Measurements from ENCODE around the gene BTLA.
"Not testable (repeated sequence)": the region's sequence is repeated elsewhere in the genome, so short reads cannot be mapped to it uniquely, and the experiment has no call there.

Gene BTLA, protein sequence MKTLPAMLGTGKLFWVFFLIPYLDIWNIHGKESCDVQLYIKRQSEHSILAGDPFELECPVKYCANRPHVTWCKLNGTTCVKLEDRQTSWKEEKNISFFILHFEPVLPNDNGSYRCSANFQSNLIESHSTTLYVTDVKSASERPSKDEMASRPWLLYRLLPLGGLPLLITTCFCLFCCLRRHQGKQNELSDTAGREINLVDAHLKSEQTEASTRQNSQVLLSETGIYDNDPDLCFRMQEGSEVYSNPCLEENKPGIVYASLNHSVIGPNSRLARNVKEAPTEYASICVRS

DNA sequence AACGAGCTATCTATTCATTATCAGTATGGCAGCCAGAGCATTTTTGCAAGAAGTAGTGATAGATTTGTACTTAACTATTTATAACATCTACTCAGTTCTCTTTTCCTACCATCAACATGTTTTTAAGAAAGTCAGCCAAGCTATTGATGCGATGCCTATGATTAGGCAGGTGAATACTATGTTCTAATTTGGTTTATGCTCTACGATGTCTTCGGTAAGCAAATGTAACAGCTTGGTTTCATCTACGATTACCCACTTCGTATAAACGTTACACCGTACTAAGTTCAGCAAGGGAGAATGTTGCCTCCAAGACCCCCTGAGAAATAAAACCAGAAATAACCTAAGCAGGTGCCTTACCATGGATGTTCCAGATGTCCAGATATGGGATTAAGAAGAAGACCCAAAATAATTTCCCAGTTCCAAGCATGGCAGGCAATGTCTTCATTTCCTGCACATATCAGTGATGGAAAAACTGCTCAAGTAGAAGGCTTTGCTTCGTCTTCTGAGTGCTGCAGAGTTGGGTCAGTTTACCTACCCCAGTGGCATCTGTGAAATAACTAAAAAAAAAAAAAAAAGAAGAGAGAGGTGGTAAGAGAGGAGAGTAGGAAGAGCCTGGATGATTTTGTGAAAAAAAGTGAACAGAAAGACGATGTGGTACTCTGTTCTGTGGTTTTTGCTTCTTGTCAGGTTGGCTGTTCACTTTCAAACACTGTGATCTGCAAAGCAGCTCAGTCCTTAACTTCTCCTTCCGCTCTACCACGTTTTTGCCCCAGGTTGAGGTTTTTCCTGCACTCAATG is at the start of gene BTLA:
BTLA (minus strand) TSS at position 559 of the 798 bp plus-strand sequence; CDS start at position 445, 114 bp downstream.
- DNase-seq, result peak; percentile 20

DNA sequence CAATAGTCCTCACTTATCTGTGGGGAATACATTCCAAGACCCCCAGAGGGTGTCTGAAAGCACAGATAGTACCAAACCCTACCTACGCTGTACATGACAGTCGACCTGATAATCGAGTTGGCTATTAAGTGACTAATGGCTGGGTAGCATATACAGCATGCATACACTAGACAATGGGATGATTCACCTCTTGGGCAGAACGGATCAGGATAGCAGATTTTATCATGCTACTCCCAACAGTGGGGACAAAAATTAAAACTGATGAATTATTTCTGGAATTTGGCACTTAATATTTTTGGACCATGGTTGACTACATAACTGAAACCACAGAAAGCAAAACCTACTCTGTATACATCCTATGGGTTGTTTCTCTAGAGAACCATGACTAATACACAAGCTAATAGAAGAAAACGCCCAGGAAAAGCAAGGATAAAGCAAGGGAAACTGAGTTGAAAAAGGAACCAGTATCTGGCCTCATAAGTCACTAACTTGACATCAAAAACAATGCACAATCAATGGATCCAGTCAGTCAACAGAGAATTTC is 47.0 kb upstream of the BTLA start:
- no peak for DNase-seq

DNA sequence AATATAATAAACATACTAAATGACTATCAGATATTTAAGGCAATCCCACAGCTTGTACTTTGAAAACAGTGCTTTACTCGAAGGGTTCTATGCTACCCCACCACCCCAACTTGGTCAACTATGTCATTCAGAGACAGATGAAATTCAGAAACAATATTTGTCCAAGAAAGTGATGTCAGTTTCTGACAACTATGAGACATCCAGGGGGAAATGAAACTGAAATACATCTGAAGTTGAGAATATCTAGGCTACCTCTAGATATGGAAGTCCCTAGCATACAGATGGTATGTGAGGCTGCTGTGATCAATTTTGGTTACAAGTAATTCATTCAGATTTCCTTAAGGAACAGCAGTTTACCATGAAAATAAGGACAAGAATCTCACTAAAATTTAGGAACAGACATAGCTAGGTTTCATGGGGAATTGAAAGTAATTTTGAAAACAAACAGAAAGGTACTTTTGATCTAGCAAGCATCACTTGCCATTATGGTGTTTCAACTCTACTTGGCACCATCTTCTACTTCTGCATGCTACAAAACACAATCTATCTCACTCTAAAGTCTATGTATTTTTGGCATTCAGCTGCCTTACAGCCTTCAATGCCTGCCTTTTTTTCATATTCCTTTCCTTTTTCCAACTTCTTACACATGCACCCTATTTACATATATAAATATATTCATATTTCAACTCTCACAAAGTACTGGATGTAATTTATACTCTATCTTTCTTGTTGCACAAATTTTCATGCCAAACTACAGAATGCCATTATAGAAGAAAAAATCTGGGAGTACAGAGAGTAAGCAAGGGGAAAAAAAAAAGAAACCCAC is 40.8 kb upstream of the BTLA start:
- DNase-seq, result no peak

DNA sequence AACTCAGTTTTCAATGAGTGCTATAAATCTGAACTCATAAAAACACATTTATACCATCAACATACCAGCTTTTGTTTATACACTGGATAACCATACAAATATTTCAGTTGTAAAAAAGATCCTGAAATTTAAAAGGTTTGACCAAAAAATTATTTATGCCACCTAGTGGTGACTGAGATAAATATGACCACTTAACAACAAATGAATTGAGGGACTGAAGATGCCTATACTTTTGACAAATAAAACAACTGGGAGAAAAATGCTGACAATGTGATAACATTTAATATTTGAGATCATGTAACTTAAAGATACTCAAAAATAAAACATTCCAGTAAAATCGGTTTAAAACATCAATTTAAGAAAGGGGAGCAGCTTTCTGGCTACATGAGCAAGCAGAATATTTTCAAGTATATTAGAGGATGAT is 32.1 kb upstream of the BTLA start:
- no peak for DNase-seq

DNA sequence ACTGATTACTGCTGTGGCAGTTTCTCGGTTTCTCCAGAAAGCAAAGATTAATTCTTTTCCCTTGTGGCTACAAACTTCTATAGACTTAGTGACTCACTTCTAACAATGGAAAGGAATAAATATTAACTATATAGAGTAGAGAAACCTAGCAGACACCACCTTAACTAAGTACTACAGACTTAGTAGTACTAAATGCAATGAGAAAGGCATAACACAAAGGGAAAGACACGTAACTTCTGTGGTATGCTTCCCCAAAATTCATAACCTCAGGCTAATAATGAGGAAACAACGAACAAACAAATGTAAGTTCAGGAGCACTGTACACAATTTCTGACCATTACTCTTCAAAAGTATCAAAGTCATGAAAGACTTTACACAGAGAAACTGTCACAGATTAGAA is 31.3 kb upstream of the BTLA start:
- DNase-seq, result no peak

DNA sequence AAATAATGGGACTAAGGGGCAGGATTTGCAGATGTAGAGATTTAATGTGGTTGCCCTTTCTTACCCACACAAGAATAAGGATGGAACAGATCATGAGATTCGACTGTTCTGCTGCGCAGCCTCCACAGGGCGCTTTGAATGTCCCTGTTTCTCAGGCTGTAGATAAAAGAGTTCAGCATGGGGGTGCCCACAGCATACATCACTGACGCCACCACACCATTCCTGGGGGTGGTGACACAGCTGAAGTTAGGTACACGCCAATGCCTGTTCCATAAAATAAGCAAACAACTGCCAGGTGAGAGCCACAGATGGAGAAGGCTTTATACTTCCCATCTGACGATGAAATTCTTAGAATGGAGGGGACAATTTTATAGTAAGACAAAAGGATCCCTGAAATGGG is 24.9 kb upstream of the BTLA start:
- not testable (repeated sequence) for DNase-seq

DNA sequence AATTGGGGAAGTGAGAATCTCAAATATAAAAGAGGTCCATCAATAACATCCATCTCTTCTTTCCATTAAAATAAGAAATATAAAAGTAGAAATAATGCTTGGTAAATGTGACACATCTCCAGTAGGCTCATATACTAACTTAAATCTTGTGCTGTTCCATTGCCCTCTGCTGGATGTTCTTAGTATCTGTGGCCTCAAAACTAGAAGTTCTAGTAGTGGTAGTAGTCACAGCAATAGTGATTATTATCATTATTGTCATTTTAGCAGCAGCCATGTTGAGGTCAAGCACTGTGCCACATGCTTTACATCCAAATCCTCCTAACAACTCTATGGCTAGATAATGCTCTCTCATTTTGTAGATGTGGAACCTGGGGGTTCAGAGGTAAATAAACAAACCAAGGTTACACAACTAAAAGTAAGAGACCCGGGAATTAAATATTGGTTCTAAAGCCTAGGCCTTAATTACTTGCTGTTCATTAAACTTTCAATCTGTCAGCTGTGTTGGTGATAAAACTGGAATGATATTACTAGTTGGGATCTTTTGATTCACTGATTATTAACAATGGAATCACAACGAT is 20.2 kb upstream of the BTLA start:
- no peak for DNase-seq

DNA sequence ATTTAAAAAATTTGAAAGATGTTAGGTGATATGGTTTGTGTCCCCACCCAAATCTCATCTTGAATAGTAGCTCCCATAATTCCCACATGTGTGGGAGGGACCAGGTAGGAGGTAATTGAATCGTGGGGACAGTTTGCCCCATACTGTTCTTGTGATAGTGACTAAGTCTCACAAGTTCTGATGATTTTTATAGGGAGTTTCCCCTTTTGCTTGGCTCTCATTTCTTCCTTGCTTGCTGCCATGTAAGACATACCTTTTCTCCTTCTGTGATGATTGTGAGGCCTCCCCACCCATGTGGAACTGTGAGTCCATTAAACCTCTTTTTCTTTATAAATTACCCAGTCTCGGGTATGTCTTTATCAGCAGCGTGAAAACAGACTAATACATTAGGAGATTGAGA is 19.7 kb upstream of the BTLA start:
- DNase-seq, result not testable (repeated sequence)

DNA sequence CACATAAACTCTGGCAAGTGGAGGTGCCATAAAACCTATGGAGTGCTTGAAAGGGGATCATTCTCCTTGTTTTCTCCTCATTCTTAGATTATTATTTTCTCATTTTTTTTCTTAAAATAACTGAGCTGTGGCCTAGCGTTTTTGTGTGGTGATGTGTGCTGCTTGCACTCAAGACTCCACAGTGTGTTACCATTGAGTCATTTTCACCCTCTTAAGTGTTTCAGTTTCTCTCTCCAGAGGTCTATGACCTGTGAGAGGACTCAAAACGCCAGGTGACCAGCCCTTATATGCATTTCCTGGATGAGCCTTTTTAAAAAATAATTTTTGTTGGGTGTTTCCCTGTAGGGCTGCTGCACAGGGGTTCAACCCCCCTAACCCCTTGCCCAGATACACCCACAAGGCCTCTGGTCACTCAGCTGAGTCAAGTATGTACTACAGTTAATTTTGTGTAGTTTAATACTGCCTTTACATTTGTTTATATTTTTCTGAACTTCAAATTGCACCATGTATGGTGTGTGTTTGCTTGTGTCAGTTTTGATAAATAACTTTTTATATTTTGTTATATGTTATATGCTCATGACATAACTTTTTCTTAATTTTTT is 15.4 kb upstream of the BTLA start:
- no peak for DNase-seq

DNA sequence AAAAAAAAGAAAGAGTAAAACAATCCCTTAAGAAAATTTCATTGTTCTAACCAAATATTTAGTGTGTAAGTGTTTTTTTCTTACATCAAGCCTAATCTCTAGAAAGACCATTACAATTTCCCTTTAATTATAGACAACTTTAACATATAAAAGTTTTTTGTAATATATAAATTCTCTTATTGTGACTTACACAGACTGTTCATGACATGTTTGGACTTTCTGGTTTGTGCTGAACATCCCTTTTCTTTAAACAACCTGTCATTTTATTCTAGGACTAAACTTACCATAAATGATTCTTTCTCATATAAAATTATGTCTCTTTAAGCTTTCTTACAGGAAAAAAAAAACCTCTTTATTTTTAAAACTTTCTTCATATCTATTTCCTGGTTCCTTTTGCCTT is 13.0 kb upstream of the BTLA start:
- no peak for DNase-seq

DNA sequence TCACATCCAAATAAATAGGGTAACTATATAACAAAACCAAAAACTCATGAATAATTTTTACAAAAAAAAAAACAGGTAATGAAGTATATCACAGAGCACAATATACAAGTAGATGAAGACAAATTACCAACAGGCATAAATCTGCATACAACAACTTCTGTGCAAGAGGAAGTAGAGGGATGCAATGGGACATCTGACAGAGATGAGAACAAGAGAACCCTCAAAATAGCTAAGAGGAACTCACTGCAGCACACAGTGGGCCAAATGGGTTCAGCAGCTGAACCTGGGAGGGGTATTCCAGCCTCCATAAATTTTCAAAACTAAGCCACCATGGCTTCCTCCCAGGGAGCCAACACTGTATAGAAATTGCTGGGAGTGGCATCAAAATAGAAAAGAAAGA is 9.6 kb upstream of the BTLA start:
- no peak for DNase-seq

DNA sequence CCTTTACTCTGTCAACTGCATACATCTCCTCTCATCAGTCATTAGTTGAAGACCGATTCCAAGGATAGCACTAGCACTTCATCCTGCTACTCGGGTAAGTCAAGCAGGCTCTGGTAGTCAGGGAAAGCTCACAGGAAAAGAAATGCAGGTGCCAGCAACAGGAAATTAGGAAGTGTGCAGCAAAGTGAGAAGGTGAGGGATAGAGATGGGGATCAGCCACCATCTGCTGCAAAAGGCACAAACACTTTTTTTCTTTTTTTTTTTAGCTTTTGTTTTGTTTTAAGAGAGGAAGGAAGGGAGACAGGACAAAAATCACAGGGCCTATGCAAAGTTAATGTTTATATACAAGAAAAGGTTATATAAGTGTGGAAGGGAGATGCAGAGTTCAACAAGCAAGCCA is 9.0 kb upstream of the BTLA start:
- no peak for DNase-seq

DNA sequence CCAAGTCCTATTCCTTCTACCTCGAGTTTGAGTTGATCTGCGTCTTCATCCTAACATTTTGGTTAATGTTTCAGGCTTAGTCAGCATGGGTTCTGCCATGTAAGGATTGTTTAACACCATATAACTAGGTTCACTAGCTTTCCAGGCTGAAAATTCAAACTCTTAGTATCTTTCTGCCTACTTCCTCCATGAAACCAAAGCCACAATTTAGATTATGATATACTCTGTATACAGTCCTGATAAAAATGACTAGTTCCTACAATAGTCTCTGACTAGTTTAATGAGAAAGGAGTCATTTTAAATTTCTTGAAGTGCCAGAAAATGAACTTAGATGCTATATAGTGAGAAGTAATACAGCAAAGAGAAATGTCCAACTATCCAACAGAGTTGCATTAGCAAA is 6.6 kb upstream of the BTLA start:
- no peak for DNase-seq

DNA sequence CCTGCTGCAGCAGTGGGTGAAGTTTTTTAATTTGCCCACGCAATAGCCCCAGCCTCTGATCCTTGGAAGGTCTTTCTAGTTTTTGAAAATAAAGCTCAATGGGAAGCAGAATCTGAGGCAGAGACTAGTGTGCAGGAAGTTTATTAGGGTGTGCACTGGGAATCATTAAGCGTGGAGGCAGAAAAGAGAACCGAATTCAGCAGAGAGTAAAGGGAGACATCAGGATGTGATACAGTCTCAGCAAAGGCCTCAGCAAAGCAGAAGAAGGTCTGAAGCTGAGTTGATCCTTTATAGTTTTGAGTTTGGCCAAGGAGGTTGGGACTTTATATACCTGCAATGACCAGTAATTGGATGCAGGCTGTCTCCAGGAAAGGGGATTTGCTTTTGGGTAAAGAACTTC is 4.9 kb upstream of the BTLA start:
- DNase-seq, result no peak

DNA sequence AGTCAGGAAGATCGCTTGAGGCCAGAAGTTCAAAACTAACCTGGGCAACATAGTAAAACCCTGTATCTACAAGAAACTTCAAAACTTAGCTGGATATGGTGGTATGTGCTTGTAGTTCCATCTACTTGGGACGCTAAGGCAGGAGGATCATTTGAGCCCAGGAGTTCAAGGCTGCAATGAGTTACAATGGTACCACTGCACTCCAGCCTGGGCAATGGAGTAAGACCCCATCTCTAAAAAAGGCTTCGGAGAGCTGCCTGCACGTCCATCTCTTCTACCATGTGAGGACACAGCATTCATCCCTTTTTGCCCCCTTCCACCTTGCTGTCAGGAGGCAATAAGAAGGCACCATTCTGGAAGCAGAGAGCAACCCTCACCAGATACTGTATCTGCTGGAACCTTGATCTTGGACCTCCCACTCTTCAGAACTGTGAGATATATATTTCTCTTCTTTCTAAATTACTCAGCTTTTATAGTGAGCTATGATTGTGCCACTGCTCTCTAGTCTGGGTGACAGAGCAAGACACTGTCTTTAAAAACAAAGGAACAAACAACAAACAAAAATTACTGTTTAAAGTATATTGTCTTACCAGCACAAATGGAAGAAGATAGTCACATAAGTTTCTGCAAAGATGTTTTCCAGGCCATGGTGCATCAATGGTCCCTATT is 4.2 kb upstream of the BTLA start:
- no peak for DNase-seq

DNA sequence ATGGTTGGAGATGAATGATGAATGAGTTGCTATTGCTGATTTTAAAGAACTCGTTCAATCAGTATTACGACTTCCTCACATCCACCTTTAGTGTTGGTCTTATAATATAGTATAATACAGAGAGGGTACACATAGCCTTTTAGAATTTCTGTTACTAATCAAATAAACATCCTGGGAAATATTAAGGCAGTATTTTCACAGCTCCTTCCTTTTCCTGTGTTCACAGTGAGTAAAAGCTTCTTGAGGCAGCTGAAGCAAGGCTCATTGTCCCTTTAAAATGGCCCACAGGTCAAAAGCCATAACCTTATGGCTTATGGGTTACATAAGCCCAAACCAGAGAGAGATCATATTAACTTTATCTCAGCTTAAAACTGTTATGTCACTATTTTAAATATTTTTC is 1.3 kb upstream of the BTLA start:
- no peak for DNase-seq

DNA sequence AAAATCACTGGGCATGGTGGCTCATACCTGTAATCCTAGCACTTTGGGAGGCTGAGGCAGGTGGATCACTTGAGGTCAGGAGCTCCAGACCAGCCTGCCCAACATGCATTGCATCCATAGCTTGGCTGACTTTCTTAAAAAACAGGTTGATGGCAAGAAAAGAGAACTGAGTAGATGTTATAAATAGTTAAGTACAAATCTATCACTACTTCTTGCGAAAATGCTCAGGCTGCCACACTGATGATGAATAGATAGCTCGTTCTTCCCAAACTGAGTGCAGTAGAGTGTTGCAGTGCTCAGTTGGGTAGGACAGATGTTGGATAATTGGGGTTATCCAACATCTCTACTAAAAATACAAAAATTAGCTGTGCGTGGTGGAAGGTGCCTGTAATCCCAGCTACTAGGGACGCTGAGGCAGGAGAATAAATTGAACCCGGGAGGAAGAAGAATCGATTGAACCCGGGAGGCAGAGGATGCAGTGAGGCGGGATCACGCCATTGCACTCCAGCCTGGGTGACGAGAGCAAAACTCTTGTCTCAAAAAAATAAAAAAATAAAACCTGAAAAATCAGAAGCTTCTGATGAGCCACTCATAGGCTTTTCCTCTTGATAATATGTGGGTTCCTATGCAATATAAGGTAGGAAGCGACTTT is 1.2 kb downstream of the BTLA start:
- DNase-seq, result no peak

DNA sequence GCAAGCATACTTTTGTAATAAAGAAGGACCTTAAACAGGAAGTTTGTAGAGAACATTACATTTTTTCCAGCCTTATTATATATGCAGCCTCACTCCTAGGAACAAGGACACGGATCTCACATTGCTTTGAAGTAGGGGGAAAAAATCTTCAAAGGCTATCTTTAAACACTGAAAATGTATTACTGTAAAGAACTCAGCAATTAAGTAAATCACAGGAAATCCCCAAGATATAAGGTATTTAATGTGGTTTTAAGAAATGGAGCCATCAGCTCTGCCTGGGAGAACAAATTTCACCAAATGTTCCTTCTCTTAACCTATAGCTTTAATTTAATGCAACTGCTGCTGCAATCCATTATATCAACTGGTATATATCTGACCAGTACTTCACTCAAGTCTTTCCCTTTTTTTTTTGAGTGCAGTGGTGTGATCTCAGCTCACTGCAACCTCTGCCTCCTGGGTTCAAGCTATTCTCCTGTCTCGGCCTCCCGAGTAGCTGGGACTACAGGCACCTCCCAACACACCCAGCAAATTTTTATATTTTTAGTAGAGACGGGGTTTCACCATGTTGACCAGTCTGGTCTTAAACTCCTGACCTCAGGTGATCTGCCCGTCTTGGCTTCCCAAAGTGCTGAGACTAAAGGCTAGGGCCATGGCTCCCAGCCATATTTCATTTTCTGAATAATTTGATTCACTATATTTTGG is 2.8 kb downstream of the BTLA start:
- no peak for DNase-seq

DNA sequence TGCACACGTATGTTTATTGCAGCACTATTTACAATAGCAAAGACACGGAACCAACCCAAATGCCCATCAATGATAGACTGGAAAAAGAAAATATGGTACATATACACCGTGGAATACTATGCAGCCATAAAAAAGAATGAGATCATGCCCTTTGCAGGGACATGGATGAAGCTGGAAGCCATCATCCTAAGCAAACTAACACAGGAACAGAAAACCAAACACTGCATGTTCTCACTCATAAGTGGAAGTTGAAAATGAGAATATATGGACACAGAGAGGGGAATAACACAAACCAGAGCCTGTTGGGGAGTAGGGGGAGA is 4.9 kb downstream of the BTLA start:
- not testable (repeated sequence) for DNase-seq

DNA sequence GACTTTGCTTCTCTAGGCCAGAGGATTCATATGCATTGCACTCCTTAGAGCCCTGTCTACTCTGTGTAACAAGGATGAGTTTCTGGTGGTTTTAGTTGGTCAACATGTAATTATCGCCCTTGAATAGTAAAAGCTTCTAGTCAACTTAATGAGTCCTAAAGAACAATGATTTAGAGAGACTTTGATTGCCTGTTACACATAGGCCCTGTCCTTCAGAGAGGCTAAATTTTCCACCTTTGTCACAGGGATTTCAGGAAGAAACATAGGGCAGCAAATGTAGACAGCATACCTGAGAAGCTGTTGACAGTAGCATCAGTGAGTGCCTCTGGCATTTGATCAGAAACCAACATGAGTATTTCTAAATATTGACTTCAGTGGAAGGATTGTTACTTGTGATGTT is 7.1 kb downstream of the BTLA start:
- DNase-seq, result no peak

DNA sequence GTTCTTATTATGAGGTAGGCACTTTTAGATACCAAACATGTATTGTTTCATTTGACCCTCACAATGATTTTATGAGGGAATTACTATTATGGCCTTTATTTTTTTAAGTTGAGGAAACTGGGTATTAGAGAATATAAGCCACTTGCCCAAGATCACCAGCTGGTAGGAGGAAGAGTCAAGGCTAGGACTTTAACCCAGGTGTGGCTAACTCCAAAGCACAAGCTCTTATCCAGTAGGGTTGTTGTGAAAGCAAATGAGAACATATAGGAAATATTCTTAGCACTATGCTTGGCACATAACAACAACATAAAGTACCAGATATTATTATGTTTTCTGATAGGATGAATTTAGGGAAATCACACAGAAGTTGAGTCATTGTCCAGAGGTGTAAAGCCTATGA is 7.9 kb downstream of the BTLA start:
- DNase-seq, result no peak

Measured in activated naive CD4-positive, alpha-beta T cell treated with anti-CD3 and anti-CD28 coated beads, Interleukin-2, amount 50 U/mL, for 16 hours (primary cell).